ENCODE results near the gene POLR3K.

DNA sequence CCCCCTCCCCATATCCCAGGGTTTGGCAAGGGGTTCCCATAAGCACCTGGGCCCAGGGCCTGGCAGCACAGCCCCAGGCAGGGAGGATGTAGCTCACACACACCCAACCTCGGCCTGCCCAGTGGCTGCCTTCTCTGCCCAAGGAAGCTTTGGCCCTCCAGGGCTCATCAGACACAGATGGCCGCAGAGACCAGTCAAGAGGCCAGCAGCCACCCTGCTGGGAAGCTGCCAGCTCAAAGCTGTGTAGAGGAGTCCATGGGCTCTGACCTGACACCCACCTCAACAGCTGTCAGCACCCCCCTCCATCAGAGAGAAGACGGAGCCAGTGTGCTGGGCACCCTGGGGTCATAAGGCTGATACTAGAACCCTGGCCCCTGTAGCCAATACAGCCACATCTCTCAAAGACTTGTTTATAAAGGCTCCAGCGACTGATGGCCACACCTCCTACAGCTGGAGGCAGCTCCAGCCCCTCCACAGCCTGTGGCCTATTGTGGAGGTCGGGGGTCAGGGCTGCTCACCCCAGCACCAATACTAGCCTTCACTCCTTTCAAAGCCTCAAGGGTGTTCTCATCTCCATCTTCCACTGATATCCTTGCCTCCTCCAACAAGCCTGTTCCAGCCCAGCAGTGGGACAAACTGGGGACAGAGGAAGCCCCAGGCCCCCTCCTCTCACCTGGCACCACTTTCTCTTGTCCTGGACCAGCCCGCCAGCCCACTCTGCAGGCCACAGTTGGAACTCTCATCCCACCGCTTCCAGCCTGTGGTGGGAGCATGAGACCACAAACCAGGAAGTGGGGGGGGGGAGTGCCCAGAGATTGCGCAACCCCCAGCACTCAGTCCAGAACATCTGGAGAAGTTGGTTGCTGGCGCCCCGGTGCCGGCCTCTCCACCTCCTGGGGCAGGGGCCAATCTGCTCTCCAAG lies 22.4 kb upstream of the POLR3K start:
- TF ChIP-seq EZH2phosphoT487 (conservative IDR thresholded peaks at IDR 0.05; ENCODE audit: low read length): no peak
- TF ChIP-seq, protein P1, sequence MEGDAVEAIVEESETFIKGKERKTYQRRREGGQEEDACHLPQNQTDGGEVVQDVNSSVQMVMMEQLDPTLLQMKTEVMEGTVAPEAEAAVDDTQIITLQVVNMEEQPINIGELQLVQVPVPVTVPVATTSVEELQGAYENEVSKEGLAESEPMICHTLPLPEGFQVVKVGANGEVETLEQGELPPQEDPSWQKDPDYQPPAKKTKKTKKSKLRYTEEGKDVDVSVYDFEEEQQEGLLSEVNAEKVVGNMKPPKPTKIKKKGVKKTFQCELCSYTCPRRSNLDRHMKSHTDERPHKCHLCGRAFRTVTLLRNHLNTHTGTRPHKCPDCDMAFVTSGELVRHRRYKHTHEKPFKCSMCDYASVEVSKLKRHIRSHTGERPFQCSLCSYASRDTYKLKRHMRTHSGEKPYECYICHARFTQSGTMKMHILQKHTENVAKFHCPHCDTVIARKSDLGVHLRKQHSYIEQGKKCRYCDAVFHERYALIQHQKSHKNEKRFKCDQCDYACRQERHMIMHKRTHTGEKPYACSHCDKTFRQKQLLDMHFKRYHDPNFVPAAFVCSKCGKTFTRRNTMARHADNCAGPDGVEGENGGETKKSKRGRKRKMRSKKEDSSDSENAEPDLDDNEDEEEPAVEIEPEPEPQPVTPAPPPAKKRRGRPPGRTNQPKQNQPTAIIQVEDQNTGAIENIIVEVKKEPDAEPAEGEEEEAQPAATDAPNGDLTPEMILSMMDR (IDR thresholded peaks at IDR 0.05; ENCODE audit: insufficient read depth, low read length, poor library complexity, severe bottlenecking): no peak

Measured in SU-DHL-6 (cell line).